Vagina (tissue), 2 donors: ENCODE measurements around the gene FITM2. TPM values are rescaled to one million over a fixed set of nuclear protein-coding genes. Genes with fewer than 3 reads are reported as not detected.
"Not testable (repeated sequence)": the region's sequence is repeated elsewhere in the genome, so short reads cannot be mapped to it uniquely, and the experiment has no call there.

Experiments
- DNase-seq, 2 donors: peaks; one replicate each; pipeline ENCODE4 v3.0.0-alpha.2; 2017; ENCODE audit errors: extremely low spot score in 2 of 2
- H3K27ac ChIP-seq: fragments of 200-600 bp; sonication (generic); one replicate; pipeline ENCODE4 v1.5.1; 2019
- H3K27me3 ChIP-seq: fragments of 200-600 bp; sonication (generic); one replicate; pipeline ENCODE4 v1.5.1; 2019
- H3K36me3 ChIP-seq, 2 donors: fragments of 200-600 bp; sonication (generic); one replicate each; pipeline ENCODE4 v1.5.1; 2017 to 2019
- H3K4me1 ChIP-seq: fragments of 200-600 bp; sonication (generic); one replicate; pipeline ENCODE4 v1.5.1; 2019
- H3K4me3 ChIP-seq, 2 donors: fragments of 200-600 bp; sonication (generic); 1 replicate in 1 of 2; 2 replicates in 1 of 2; pipeline ENCODE4 v1.5.1; 2016 to 2019
- H3K9me3 ChIP-seq: fragments of 200-600 bp; sonication (generic); one replicate; pipeline ENCODE4 v1.5.1; 2019
- POLR2A ChIP-seq, 2 donors: fragments of 450-650 bp; IDR thresholded peaks; one replicate each; pipeline ENCODE4 v1.6.1; 2017; ENCODE audit warnings: antibody characterized with exemption in 2 of 2, mild to moderate bottlenecking in 2 of 2, moderate library complexity in 2 of 2
- POLR2AphosphoS5 ChIP-seq, 2 donors: sonication (generic); formaldehyde crosslinking; IDR thresholded peaks; one replicate each; pipeline ENCODE4 v1.9.0; 2017; ENCODE audit warnings: antibody characterized with exemption in 2 of 2, mild to moderate bottlenecking in 2 of 2, low read depth in 1 of 2; ENCODE audit not compliant: insufficient read depth in 1 of 2
- intact Hi-C: fragments of 100-400 bp; cut with DNase I; formaldehyde crosslinking; loops from one replicate; pipeline ENCODE4 v1.15.1; 2023
- total RNA-seq: library from RNA; depleted of rRNA; stranded (reverse); fragments of >200 nt; gene quantifications from one replicate; pipeline ENCODE4 v1.2.3, GENCODE V29; 2016
- TF ChIP-seq, protein P1 (sequence below), 3 experiments: fragments of 450-650 bp in 2 of 3; fragments of 200-600 bp in 1 of 3; sonication (generic) in 1 of 3; IDR thresholded peaks; one replicate each; pipeline ENCODE4 v1.5.1; 2017 to 2019; ENCODE audit warnings: antibody characterized with exemption in 3 of 3, mild to moderate bottlenecking in 2 of 3, moderate library complexity in 2 of 3

FITM2 gene
- total RNA-seq, 1 donor from 2014 or later, result 7.4 TPM

GRCh38 chr20:44349349-44349748 lies 38.3 kb upstream of the FITM2 start:
- TF ChIP-seq POLR2A (IDR thresholded peaks at IDR 0.05) (no peak), POLR2AphosphoS5 (IDR thresholded peaks at IDR 0.05; ENCODE audit: insufficient read depth in 1 of 2, low read depth in 1 of 2) (no peak)
- TF ChIP-seq, protein P1, sequence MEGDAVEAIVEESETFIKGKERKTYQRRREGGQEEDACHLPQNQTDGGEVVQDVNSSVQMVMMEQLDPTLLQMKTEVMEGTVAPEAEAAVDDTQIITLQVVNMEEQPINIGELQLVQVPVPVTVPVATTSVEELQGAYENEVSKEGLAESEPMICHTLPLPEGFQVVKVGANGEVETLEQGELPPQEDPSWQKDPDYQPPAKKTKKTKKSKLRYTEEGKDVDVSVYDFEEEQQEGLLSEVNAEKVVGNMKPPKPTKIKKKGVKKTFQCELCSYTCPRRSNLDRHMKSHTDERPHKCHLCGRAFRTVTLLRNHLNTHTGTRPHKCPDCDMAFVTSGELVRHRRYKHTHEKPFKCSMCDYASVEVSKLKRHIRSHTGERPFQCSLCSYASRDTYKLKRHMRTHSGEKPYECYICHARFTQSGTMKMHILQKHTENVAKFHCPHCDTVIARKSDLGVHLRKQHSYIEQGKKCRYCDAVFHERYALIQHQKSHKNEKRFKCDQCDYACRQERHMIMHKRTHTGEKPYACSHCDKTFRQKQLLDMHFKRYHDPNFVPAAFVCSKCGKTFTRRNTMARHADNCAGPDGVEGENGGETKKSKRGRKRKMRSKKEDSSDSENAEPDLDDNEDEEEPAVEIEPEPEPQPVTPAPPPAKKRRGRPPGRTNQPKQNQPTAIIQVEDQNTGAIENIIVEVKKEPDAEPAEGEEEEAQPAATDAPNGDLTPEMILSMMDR (IDR thresholded peaks at IDR 0.05), result no peak
- Histone ChIP-seq H3K36me3 (no peaks in the 10 kb centered on the region), H3K4me3 (no peak overlapping the region), H3K27ac (no peak overlapping the region), H3K4me1 (no peaks in the 10 kb centered on the region), H3K27me3 (no peaks in the 10 kb centered on the region), H3K9me3 (no peaks in the 10 kb centered on the region)
- intact Hi-C loops, result no loop called here
- no peak for DNase-seq

DNA sequence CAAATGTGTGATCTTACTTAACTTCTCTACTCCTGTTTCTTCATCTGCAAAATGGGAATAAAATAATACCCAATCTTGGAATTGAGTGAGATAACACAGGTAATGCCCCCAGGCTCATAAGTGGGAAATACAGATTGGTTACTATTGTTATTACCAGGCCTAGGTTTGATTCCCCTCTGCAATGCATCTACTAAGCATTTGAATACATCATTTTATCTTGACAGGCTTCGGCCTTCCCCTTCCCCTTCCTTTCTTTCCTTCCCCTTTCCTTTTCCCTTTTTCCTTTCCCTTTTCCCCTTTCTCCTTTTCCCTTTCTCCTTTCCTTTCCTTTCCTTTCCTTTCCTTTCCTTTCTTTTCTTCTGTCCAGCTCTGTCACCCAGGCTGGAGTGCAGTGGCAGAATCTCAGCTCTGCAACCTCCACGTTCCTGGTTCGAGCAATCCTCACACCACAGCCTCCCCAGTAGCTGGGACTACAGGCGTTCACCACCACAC lies 37.2 kb upstream of the FITM2 start:
- TF ChIP-seq POLR2AphosphoS5 (IDR thresholded peaks at IDR 0.05; ENCODE audit: insufficient read depth in 1 of 2, low read depth in 1 of 2), result no peak
- TF ChIP-seq POLR2A (IDR thresholded peaks at IDR 0.05), result no peak
- TF ChIP-seq, protein P1 (IDR thresholded peaks at IDR 0.05), result no peak
- Histone ChIP-seq H3K36me3 (no peaks in the 10 kb centered on the region), H3K27me3 (no peaks in the 10 kb centered on the region), H3K4me3 (no peak overlapping the region), H3K27ac (no peak overlapping the region), H3K4me1 (no peaks in the 10 kb centered on the region), H3K9me3 (no peaks in the 10 kb centered on the region)
- no peak for DNase-seq
- intact Hi-C loops, result no loop called here

DNA sequence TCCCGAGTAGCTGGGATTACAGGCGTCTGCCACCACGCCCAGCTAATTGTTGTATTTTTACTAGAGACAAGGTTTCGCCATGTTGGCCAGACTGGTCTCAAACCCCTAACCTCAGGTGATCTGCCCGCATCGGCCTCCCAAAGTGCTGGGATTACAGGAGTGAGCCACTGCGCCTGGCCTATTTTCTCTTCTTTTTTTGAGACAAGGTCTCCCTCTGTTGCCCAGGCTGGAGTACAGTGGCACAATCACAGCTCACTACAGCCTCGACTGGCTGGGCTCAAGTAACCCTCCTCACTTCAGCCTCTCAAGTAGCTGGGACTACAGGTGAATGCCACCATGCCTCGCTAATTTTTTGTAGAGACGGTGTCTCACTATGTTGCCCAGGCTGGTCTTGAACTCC lies 34.9 kb upstream of the FITM2 start:
- DNase-seq, intact Hi-C loops, H3K27ac ChIP-seq, H3K36me3 ChIP-seq, H3K4me1 ChIP-seq, H3K4me3 ChIP-seq, H3K27me3 ChIP-seq, H3K9me3 ChIP-seq: not testable (repeated sequence)

DNA sequence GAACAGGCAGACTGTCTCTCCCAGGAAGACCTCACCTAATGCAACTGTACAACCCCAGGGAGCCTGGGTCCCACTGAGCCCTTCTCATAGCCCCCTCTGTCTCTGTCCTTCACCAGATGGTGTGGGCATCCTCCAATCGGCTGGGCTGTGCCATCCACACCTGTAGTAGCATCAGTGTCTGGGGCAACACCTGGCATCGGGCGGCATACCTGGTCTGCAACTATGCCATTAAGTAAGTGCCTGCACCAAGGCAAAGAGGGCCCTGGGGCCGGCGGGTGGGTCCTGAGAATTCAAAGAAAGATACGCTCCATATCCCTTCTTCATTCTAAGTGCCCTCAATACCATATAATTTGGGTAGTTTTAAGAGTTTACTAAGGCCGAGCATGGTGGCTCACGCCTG lies 34.1 kb upstream of the FITM2 start:
- Histone ChIP-seq H3K36me3 (no peaks in the 10 kb centered on the region), H3K27me3 (no peaks in the 10 kb centered on the region), H3K4me3 (no peak overlapping the region), H3K27ac (no peak overlapping the region), H3K9me3 (no peaks in the 10 kb centered on the region), H3K4me1 (no peaks in the 10 kb centered on the region)
- no peak for TF ChIP-seq POLR2AphosphoS5 (IDR thresholded peaks at IDR 0.05; ENCODE audit: insufficient read depth in 1 of 2, low read depth in 1 of 2)
- TF ChIP-seq, protein P1 (IDR thresholded peaks at IDR 0.05), result no peak
- no peak for TF ChIP-seq POLR2A (IDR thresholded peaks at IDR 0.05)
- no peak for DNase-seq
- intact Hi-C loops, result no loop called here

- Histone ChIP-seq H3K4me1 (no peaks in the 10 kb centered on the region), H3K4me3 (no peak overlapping the region), H3K27ac (no peak overlapping the region), H3K36me3 (no peaks in the 10 kb centered on the region), H3K27me3 (no peaks in the 10 kb centered on the region), H3K9me3 (no peaks in the 10 kb centered on the region)
- TF ChIP-seq POLR2AphosphoS5 (IDR thresholded peaks at IDR 0.05; ENCODE audit: insufficient read depth in 1 of 2, low read depth in 1 of 2) (no peak), POLR2A (IDR thresholded peaks at IDR 0.05) (no peak)
- TF ChIP-seq, protein P1 (IDR thresholded peaks at IDR 0.05), result no peak
- intact Hi-C loops, result no loop called here
- DNase-seq, result no peak
Measured at GRCh38 chr20:44344723-44345122, 33.7 kb upstream of the FITM2 start.
